Measurements from ENCODE around the gene ITPRID1.

ITPRID1 gene

GRCh38 chr7:31648880-31649279 lies 135.0 kb downstream of the ITPRID1 start:
- TF ChIP-seq CTCF (IDR thresholded peaks at IDR 0.05; ENCODE audit: borderline replicate concordance, control extremely low read depth, extremely low read depth, insufficient read depth, missing control alignments), result no peak
- in situ Hi-C loops (cut with MboI; ENCODE audit: low sequenced_read_pairs, unreplicated experiment), result no loop called here
- no peak for DNase-seq (ENCODE audit: low spot score)

- in situ Hi-C loops (cut with MboI; ENCODE audit: low sequenced_read_pairs, unreplicated experiment), result no loop called here
- TF ChIP-seq CTCF (IDR thresholded peaks at IDR 0.05; ENCODE audit: borderline replicate concordance, control extremely low read depth, extremely low read depth, insufficient read depth, missing control alignments), result no peak
- no peak for DNase-seq (ENCODE audit: low spot score)
These were observed 137.6 kb downstream of the ITPRID1 start for GRCh38 chr7:31651234-31652062.

DNA sequence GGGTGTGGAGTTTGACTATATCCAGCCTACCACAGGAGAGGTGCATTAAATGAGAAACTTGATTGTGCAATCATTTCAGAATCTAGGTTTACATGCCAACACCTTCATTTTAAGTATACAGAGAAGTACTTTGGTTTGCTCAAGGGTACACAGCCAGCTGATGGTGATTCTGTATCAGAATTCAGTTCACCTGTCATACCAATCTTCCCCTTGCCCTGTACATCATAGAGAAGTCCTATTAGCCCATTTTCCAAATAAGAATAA lies 138.1 kb downstream of the ITPRID1 start:
- no peak for DNase-seq (ENCODE audit: low spot score)

GRCh38 chr7:31663072-31663471 lies 149.2 kb downstream of the ITPRID1 start:
- no peak for DNase-seq (ENCODE audit: low spot score)
- TF ChIP-seq CTCF (IDR thresholded peaks at IDR 0.05; ENCODE audit: borderline replicate concordance, control extremely low read depth, extremely low read depth, insufficient read depth, missing control alignments), result no peak
- in situ Hi-C loops (cut with MboI; ENCODE audit: low sequenced_read_pairs, unreplicated experiment), result no loop called here

More for the DNA sequence above, 138.1 kb downstream of the ITPRID1 start:
- in situ Hi-C loops (cut with MboI; ENCODE audit: low sequenced_read_pairs, unreplicated experiment), result no loop called here
- TF ChIP-seq CTCF (IDR thresholded peaks at IDR 0.05; ENCODE audit: borderline replicate concordance, control extremely low read depth, extremely low read depth, insufficient read depth, missing control alignments), result no peak

DNA sequence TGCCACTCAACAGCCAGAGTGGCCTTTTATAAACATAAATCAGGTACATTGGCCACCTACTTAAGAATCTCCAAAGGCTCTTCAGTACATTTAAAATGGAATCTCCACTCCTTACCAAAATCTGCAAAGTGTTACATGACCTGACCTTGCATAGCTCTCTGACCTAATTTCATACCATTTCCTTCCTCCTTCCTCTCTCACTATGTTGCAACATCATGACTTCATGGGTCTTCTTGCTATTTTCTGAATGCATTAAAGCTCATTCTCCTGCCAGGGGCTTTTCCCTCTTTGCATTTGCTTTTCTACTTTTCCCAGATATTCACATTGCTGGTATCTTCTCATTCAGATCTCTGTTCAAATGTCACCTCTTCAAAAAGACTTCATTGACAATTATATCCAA lies 151.0 kb downstream of the ITPRID1 start:
- no peak for DNase-seq (ENCODE audit: low spot score)
- in situ Hi-C loops (cut with MboI; ENCODE audit: low sequenced_read_pairs, unreplicated experiment), result no loop called here
- no peak for TF ChIP-seq CTCF (IDR thresholded peaks at IDR 0.05; ENCODE audit: borderline replicate concordance, control extremely low read depth, extremely low read depth, insufficient read depth, missing control alignments)

- no peak for TF ChIP-seq CTCF (IDR thresholded peaks at IDR 0.05; ENCODE audit: borderline replicate concordance, control extremely low read depth, extremely low read depth, insufficient read depth, missing control alignments)
- no peak for DNase-seq (ENCODE audit: low spot score)
- in situ Hi-C loops (cut with MboI; ENCODE audit: low sequenced_read_pairs, unreplicated experiment), result no loop called here
These were observed 151.7 kb downstream of the ITPRID1 start for GRCh38 chr7:31665546-31665945.

All from GM13976 (cell line).